Gastrocnemius medialis (tissue), 4 donors: ENCODE data around the gene ERBB2. TPM values are rescaled to one million over a fixed set of nuclear protein-coding genes. Genes with fewer than 3 reads are reported as not detected.

Source experiments
- ATAC-seq, 2 donors: fragments of 150-250 bp; one replicate each; pipeline ENCODE4 v1.9.1; 2016
- DNase-seq, 2 donors: peaks; one replicate each; pipeline ENCODE4 v3.0.0-alpha.2; 2019
- H3K27ac ChIP-seq, 4 donors: fragments of 200-600 bp; sonication (generic); 1 replicate in 1 of 4; 2 replicates in 3 of 4; pipeline ENCODE4 v1.5.1; 2016 to 2018; ENCODE audit warnings: mild to moderate bottlenecking in 2 of 4, moderate library complexity in 1 of 4
- H3K27me3 ChIP-seq, 3 donors: fragments of 200-600 bp; sonication (generic) in 2 of 3; 1 replicate in 1 of 3; 2 replicates in 2 of 3; pipeline versions ENCODE4 v1.5.1 to v1.6.0; 2016 to 2019; ENCODE audit warnings: mild to moderate bottlenecking in 1 of 3, moderate library complexity in 1 of 3
- H3K36me3 ChIP-seq, 2 donors: fragments of 200-600 bp; sonication (generic) in 1 of 2; one replicate each; pipeline ENCODE4 v1.5.1; 2017 to 2018
- H3K4me1 ChIP-seq, 2 donors: fragments of 200-600 bp; sonication (generic) in 1 of 2; one replicate each; pipeline ENCODE4 v1.5.1; 2016 to 2017; ENCODE audit warnings: mild to moderate bottlenecking in 2 of 2
- H3K4me3 ChIP-seq, 4 donors: fragments of 200-600 bp; sonication (generic) in 3 of 4; 1 replicate in 1 of 4; 2 replicates in 3 of 4; pipeline ENCODE4 v1.5.1; 2016 to 2019; ENCODE audit warnings: mild to moderate bottlenecking in 2 of 4
- H3K9me3 ChIP-seq, 3 donors: fragments of 200-600 bp; sonication (generic) in 2 of 3; 1 replicate in 1 of 3; 2 replicates in 2 of 3; pipeline ENCODE4 v1.5.1; 2016 to 2019
- POLR2A ChIP-seq, 2 donors: fragments of 450-650 bp; IDR thresholded peaks; one replicate each; pipeline ENCODE4 v1.6.1; 2017; ENCODE audit warnings: antibody characterized with exemption in 2 of 2, mild to moderate bottlenecking in 2 of 2, moderate library complexity in 2 of 2
- in situ Hi-C, 4 donors: fragments of 200-750 bp; cut with MboI; loops; one replicate each; pipeline versions ENCODE4 v1.15.0 to v1.8.0; 2017; ENCODE audit warnings: low sequenced_read_pairs in 4 of 4
- intact Hi-C: fragments of 100-400 bp; cut with DNase I; formaldehyde crosslinking; loops from one replicate; pipeline ENCODE4 v1.15.1; 2023; ENCODE audit warnings: low total_unique reads
- total RNA-seq, 4 donors: library from RNA; depleted of rRNA; stranded (reverse); fragments of >200 nt; gene quantifications; one replicate each; pipeline versions ENCODE4 v1.1.0 to v1.2.3, GENCODE V29; 2016
- TF ChIP-seq, protein P1 (sequence below), 5 experiments: fragments of 450-650 bp in 3 of 5; fragments of 200-600 bp in 2 of 5; sonication (generic) in 2 of 5; IDR thresholded peaks in 4 of 5; conservative IDR thresholded peaks in 1 of 5; 1 replicate in 4 of 5; 2 replicates in 1 of 5; pipeline ENCODE4 v1.5.1; 2016 to 2019; ENCODE audit warnings: antibody characterized with exemption in 5 of 5, mild to moderate bottlenecking in 3 of 5, moderate library complexity in 3 of 5

Gene ERBB2
- total RNA-seq, 4 donors from 2014 or later = 6.0 to 26.4 (median 15.3) TPM

GRCh38 chr17:39701784-39702422 lies 2.0 kb downstream of the ERBB2 start:
- Histone ChIP-seq H3K36me3 (no peaks in the 10 kb centered on the region), H3K9me3 (no peaks in the 10 kb centered on the region), H3K4me1 (peaks cover 29 to 55% of the 10 kb centered on the region in 2 donors), H3K27me3 (no peaks in the 10 kb centered on the region), H3K27ac (no peak overlapping the region), H3K4me3 (no peak overlapping the region)
- in situ Hi-C loops (no loop called here), intact Hi-C loops (no loop called here)
- no peak for TF ChIP-seq POLR2A (IDR thresholded peaks at IDR 0.05)
- TF ChIP-seq, protein P1, sequence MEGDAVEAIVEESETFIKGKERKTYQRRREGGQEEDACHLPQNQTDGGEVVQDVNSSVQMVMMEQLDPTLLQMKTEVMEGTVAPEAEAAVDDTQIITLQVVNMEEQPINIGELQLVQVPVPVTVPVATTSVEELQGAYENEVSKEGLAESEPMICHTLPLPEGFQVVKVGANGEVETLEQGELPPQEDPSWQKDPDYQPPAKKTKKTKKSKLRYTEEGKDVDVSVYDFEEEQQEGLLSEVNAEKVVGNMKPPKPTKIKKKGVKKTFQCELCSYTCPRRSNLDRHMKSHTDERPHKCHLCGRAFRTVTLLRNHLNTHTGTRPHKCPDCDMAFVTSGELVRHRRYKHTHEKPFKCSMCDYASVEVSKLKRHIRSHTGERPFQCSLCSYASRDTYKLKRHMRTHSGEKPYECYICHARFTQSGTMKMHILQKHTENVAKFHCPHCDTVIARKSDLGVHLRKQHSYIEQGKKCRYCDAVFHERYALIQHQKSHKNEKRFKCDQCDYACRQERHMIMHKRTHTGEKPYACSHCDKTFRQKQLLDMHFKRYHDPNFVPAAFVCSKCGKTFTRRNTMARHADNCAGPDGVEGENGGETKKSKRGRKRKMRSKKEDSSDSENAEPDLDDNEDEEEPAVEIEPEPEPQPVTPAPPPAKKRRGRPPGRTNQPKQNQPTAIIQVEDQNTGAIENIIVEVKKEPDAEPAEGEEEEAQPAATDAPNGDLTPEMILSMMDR (IDR thresholded peaks at IDR 0.05 in 4 of 5, conservative IDR thresholded peaks at IDR 0.05 in 1 of 5) = no peak
- ATAC-seq = no peak
- no peak for DNase-seq

GRCh38 chr17:39702901-39703893 lies 3.3 kb downstream of the ERBB2 start:
- DNase-seq (no peak), ATAC-seq (no peak)
- Histone ChIP-seq H3K27me3 (no peaks in the 10 kb centered on the region), H3K4me3 (no peak overlapping the region), H3K27ac (peak overlapping the region in 1 of 4 donors; percentile 51), H3K9me3 (no peaks in the 10 kb centered on the region), H3K4me1 (peaks cover 29 to 57% of the 10 kb centered on the region in 2 donors), H3K36me3 (peaks cover 0 to 2% of the 10 kb centered on the region in 2 donors)
- intact Hi-C loops = no loop called here
- TF ChIP-seq, protein P1 (IDR thresholded peaks at IDR 0.05 in 4 of 5, conservative IDR thresholded peaks at IDR 0.05 in 1 of 5) = no peak
- TF ChIP-seq POLR2A (IDR thresholded peaks at IDR 0.05) = no peak
- in situ Hi-C loops = no loop called here

DNA sequence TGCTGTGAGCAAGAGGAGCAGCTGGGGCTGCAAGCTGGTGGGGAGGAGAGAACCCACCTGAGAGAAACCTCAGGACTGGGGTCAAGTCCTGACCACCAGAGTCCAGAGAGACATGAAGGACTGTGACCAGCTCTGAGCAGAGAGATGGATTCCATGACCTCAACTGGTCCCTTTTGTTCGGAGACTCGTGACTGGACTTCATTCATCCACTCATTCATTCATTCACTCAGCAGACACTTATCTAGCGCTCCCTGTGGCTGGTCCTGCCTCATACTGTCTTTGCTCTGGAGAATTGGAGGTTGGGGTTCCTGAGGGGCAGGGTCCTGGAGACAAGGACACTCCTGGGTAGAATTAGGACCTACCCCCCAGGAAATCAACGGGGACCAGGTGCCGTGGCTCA lies 4.0 kb downstream of the ERBB2 start:
- H3K27me3 ChIP-seq = no peaks in the 10 kb centered on the region
- TF ChIP-seq, protein P1 (IDR thresholded peaks at IDR 0.05 in 4 of 5, conservative IDR thresholded peaks at IDR 0.05 in 1 of 5) = no peak
- TF ChIP-seq POLR2A (IDR thresholded peaks at IDR 0.05) = no peak
- in situ Hi-C loops = no loop called here
- intact Hi-C loops = no loop called here
- no peak for DNase-seq
- H3K4me1 ChIP-seq = peaks cover 29 to 57% of the 10 kb centered on the region in 2 donors
- ATAC-seq = no peak
- peak overlapping the region in 1 of 4 donors; percentile 51 for H3K27ac ChIP-seq
- no peaks in the 10 kb centered on the region for H3K9me3 ChIP-seq
- no peak overlapping the region for H3K4me3 ChIP-seq
- H3K36me3 ChIP-seq = peaks cover 0 to 9% of the 10 kb centered on the region in 2 donors

DNA sequence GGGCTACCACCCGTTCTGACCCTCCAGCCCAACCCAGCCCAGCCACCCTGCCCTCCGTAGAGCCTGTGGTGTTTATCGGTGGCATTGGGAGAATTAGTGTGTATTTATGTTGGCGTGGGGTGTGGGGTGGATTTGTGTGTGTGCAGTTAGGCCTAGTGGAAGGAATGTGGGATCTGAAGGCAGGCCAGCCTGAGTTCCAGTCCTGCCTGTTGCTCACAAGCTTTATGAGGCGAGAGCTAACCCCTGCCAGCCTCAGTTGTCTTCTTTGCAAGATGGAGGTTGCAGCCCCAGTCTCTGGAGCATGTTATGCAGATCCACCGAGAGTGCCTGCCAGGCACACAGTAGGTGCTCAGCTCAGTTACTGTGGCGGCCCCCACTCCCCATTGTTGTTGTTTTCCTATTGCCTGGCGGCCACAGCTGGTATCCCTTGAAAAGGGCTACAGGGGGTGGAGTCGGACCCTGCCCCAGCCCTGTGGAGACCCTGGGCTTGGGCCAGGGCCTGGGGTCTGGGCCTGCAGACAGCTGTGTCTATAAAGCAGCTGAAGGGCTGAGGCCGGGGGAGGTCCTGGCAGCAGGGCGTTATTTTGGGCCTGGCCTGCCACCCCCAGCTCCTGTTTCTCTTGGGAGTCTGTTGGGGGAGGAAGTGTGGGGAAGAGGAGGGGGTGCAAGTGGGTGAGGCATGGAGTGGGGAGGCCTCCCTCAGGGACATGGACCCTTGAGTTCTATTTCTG lies 5.1 kb downstream of the ERBB2 start:
- H3K4me3 ChIP-seq = no peak overlapping the region
- intact Hi-C loops = no loop called here
- ATAC-seq = no peak
- peak overlapping the region; percentile 20 to 76 (median 60) for H3K27ac ChIP-seq
- DNase-seq = no peak
- TF ChIP-seq, protein P1 (IDR thresholded peaks at IDR 0.05 in 4 of 5, conservative IDR thresholded peaks at IDR 0.05 in 1 of 5) = peak in 3 of 5 experiments; percentile 16 to 34 (median 21)
- no peak for TF ChIP-seq POLR2A (IDR thresholded peaks at IDR 0.05)
- H3K36me3 ChIP-seq = peaks cover 0 to 19% of the 10 kb centered on the region in 2 donors
- no peaks in the 10 kb centered on the region for H3K27me3 ChIP-seq
- peaks cover 21 to 50% of the 10 kb centered on the region in 2 donors for H3K4me1 ChIP-seq
- in situ Hi-C loops = no loop called here
- H3K9me3 ChIP-seq = no peaks in the 10 kb centered on the region
